T-helper 2 cell treated with Interferon-gamma antibody and Interleukin-4, amounts not matched to agents 100 ng/mL and 5 ng/mL, for 36 hours (primary cell): ENCODE measurements around the gene ACTN3. TPM values are rescaled to one million over a fixed set of nuclear protein-coding genes. Genes with fewer than 3 reads are reported as not detected.
"Not testable (repeated sequence)": the region's sequence is repeated elsewhere in the genome, so short reads cannot be mapped to it uniquely, and the experiment has no call there.

ENCODE experiments used
- intact Hi-C: fragments of 100-400 bp; cut with micrococcal nuclease; formaldehyde crosslinking; loops from one replicate; pipeline ENCODE4 v1.15.1; 2023
- total RNA-seq: library from RNA; stranded (reverse); gene quantifications from 2 replicates; pipeline ENCODE4 v1.2.3, GENCODE V29; 2022

Gene ACTN3
- total RNA-seq, 1 donor from 2014 or later: 0.05 TPM

GRCh38 chr11:66593303-66593635, 46.6 kb downstream of the ACTN3 start:
- intact Hi-C loops: loop anchor here (1.0 to 10.0 kb wide), 6 partner anchors 14 to 362 kb away; partner anchors contain the start of genes ACTN3, PC, RBM14 and RBM4

- intact Hi-C loops: loop anchor here (1.0 to 10.0 kb wide), 6 partner anchors 14 to 361 kb away; partner anchors contain the start of genes ACTN3, PC, RBM14 and RBM4
These were observed 46.9 kb downstream of the ACTN3 start for GRCh38 chr11:66593650-66594049.

GRCh38 chr11:66595245-66595904, 48.7 kb downstream of the ACTN3 start:
- intact Hi-C loops: loop anchor here (10.0 kb wide), 1 partner anchor 359 kb away; the partner anchor contains the start of gene PC

GRCh38 chr11:66598993-66599392, 52.3 kb downstream of the ACTN3 start:
- intact Hi-C loops: loop anchor here (10.0 kb wide), 1 partner anchor 356 kb away; the partner anchor contains the start of gene PC

GRCh38 chr11:66600219-66600618, 53.5 kb downstream of the ACTN3 start:
- intact Hi-C loops: no loop called here

- intact Hi-C loops: no loop called here
These were observed 54.0 kb downstream of the ACTN3 start for GRCh38 chr11:66600631-66601233.

DNA sequence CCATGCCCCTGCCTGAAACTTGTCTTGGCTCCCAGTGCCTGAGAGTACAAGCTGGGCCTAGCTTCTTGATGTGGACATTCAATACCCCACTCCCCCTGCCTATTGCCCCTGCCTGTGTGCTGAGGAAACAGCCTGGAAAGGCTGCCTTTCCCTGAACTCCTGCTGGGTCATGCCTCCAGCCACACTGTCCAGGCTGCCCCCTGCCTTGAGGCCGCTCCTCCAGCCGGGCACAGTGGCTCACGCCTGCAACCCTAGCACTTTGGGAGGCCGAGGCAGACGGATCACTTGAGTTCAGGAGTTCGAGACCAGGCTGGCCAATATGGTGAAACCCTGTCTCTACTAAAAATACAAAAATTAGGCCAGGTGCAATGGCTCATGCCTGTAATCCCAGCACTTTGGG, 56.4 kb downstream of the ACTN3 start:
- intact Hi-C loops: no loop called here

- intact Hi-C loops: no loop called here
These were observed 57.5 kb downstream of the ACTN3 start for GRCh38 chr11:66604155-66604554.

DNA sequence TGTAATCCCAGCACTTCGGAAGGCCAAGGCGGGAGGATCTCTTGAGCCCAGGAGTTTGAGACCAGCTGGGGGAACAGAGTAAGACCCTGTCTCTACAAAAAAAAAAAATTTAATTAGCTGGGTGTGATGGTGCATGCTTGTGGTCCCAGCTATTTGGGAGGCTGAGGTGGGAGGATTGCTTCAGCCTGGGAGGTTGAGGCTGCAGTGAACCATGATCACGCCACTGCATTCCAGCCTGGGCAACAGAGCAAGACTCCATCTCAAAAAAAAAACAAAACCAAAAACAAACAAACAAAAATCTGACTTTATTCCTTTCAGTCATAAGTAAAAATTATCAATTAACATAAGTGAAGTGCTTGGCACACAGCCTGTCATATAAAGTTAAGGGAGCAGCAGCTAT, 59.9 kb downstream of the ACTN3 start:
- intact Hi-C loops: not testable (repeated sequence)

- intact Hi-C loops: no loop called here
These were observed 60.6 kb downstream of the ACTN3 start for GRCh38 chr11:66607126-66607834.

- intact Hi-C loops: loop anchor here (10.0 kb wide), 1 partner anchor 135 kb away; a partner anchor contains a TSS
These were observed 63.3 kb downstream of the ACTN3 start for GRCh38 chr11:66609721-66610617.

GRCh38 chr11:66612458-66612857, 65.8 kb downstream of the ACTN3 start:
- intact Hi-C loops: loop anchor here (10.0 kb wide), 1 partner anchor 132 kb away; a partner anchor contains a TSS

Other genes with a start within 250 kb of the ACTN3 start
- gene CD248, start 229.9 kb upstream of the ACTN3 start, total RNA-seq: 0.09 and 0.18 TPM in 2 replicates
- 1.3 and 1.8 TPM in 2 replicates for gene RIN1, start 210.5 kb upstream of the ACTN3 start, total RNA-seq
- 42.5 and 44.9 TPM in 2 replicates for gene BRMS1, start 201.8 kb upstream of the ACTN3 start, total RNA-seq
- 7.0 and 7.3 TPM in 2 replicates for gene B4GAT1, start 199.3 kb upstream of the ACTN3 start, total RNA-seq
- gene SLC29A2, start 175.1 kb upstream of the ACTN3 start, total RNA-seq: 8.0 and 8.1 TPM in 2 replicates
- gene NPAS4, start 125.9 kb upstream of the ACTN3 start, total RNA-seq: 0.27 and 0.61 TPM in 2 replicates
- gene MRPL11, start 108.1 kb upstream of the ACTN3 start, total RNA-seq: 82.4 and 87.6 TPM in 2 replicates
- gene PELI3, start 80.0 kb upstream of the ACTN3 start, total RNA-seq: 8.3 and 8.8 TPM in 2 replicates
- gene DPP3, start 66.5 kb upstream of the ACTN3 start, total RNA-seq: 87.0 and 89.6 TPM in 2 replicates
- gene BBS1, start 36.3 kb upstream of the ACTN3 start, total RNA-seq: 14.9 and 18.2 TPM in 2 replicates
- 12.5 and 13.6 TPM in 2 replicates for gene ZDHHC24, start 855 bp upstream of the ACTN3 start, total RNA-seq
- gene CTSF, start 21.7 kb downstream of the ACTN3 start, total RNA-seq: 0.77 and 1.4 TPM in 2 replicates
- gene CCDC87, start 46.2 kb downstream of the ACTN3 start, total RNA-seq: 0.07 and 0.11 TPM in 2 replicates
- 29.1 and 34.4 TPM in 2 replicates for gene CCS, start 46.3 kb downstream of the ACTN3 start, total RNA-seq
- 177 and 178 TPM in 2 replicates for gene RBM14, start 69.7 kb downstream of the ACTN3 start, total RNA-seq
- 123 and 131 TPM in 2 replicates for gene RBM4, start 91.8 kb downstream of the ACTN3 start, total RNA-seq
- gene RBM4B, start 131.0 kb downstream of the ACTN3 start, total RNA-seq: 20.2 and 20.5 TPM in 2 replicates
- gene SPTBN2, start 182.3 kb downstream of the ACTN3 start, total RNA-seq: 0.61 and 0.80 TPM in 2 replicates